GM21786 (cell line): ENCODE data around the gene ROS1.
"Not testable (repeated sequence)": the region's sequence is repeated elsewhere in the genome, so short reads cannot be mapped to it uniquely, and the experiment has no call there.

Experiments used
- ATAC-seq: cut with Tn5 transposase; IDR thresholded peaks from one replicate; pipeline ENCODE4 v1.9.1; 2021; ENCODE audit not compliant: unreplicated experiment

Gene ROS1

DNA sequence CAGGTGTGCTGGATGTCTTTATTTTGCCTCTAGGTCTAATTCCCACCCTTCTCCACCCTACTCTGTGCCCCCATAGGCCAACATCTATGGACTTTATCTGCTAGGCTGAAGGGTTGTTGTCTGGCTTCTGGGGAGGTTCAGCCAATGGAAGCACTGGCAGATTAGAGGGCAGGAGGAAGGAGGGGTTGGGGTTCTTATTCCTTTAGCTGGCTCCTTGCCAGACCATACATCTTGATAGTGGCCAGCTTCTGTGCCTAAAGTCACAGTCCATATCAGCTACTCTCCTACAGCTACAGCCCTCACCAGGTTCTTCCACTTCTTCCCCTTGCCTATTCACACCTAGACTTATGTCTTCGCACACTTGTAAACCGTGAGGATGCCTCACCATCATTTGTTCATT lies 41.1 kb downstream of the ROS1 start:
- ATAC-seq, result no peak

DNA sequence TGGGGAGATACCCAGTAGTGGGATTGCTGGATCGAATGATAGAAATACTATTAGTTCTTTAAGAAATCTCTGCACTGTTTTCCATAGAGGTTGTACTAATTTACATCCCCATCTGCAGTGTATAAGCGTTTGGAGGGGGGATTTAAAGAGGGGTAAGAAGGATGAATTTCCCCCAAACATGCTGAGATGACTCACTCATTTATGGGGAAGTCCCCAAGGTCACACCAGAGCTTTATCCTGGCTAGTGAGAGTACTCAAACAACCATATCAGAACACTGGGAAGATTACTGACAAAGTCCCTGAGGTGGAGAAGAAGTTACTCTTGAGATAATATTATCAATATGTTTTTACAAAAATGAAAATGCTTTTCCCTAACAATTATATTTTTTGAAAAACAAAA lies 44.0 kb downstream of the ROS1 start:
- ATAC-seq, result peak; percentile 44

DNA sequence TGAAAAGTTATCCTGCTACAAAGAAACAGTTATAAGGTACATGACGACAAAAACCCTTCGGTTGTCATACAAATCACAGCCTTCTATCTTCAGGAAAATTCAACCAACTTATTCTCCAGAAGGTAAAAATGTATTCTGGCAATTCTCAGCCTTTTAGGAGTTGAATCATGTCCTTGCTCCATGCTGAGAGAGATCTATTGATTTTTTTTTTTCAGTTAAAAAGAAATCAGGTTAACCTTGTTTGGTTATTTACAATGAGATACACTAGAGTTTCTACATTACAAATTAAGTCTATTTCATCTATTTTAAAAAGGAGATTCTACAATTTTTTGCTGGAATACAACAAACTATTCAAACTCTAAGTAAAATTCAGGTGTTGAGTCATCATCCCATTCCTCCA lies 45.4 kb downstream of the ROS1 start:
- ATAC-seq, result no peak

DNA sequence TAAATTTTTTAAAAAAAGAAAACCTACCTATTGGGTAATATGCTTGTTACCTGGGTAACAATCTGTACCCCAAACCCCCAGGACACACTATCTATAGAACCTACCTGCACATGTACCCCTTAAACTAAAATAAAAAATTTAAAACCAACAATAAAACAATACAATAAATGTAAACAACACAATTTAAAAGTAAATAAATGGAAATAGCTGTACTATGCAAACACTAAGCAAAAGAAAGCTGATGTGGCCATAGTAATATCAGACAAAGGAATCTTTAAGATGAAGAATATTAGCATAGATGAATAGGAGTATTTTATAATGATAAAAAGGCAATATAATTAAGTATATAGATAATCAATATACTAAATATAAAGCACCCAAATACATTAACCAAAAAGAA lies 50.3 kb downstream of the ROS1 start:
- ATAC-seq, result no peak

DNA sequence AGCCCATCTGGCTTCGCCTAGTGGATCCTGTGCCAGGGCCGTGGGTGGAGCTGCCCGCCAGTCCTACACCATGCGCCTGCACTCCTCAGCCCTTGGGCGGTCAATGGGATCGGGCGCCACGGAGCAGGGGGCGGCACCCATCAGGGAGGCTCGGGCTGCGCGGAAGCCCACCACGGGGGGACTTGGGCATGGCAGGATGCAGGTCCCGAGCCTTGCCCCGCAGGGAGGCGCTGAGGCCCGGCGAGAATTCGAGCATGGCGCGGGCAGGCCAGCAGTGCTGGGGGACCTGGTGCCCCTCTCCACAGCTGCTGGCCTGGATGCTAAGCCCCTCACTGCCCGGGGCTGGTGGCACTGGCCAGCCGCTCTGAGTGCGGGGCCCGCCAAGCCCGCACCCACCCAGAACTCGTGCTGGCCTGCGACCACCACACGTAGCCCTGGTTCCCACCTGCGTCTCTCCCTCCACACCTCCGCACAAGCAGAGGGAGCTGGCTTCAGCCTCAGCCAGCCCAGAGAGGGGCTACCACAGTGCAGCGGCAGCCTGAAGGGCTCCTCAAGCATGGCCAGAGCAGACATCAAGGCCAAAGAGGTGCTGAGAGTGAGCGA lies 52.4 kb downstream of the ROS1 start:
- ATAC-seq, result no peak

DNA sequence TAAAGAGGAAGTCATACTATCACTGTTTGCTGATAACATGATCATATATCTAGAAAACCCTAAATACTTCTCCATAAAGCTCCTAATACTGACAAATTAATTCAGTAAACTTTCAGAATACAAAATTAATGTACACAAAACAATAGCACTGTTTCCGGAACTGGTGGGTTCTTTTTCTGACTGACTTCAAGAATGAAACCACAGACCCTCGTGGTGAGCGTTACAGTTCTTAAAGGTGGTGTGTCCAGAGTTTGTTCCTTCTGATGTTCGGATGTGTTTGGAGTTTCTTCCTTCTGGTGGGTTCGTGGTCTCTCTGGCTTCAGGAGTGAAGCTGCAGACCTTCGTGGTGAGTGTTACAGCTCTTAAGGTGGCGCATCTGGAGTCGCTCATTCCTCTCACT lies 53.5 kb downstream of the ROS1 start:
- ATAC-seq, result not testable (repeated sequence)

DNA sequence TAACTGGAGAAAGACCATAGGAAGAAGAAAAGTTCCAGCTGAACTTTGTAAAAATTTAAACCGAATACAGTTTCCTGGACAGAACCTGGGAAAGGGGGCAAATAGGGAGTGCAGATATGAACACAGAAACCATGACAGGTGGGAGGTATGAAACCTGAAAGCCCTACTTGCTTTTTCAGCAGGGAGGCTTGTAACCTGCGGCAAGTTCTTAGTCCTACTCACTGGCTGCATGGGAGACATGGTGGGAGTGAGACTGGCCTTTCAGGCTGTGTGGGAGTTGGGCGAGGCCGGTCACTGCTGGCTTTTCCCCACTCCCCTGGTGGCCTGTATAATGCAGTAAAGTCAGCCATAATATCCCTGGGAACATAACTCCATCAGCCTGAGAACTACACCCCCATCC lies 54.2 kb downstream of the ROS1 start:
- ATAC-seq, result no peak

DNA sequence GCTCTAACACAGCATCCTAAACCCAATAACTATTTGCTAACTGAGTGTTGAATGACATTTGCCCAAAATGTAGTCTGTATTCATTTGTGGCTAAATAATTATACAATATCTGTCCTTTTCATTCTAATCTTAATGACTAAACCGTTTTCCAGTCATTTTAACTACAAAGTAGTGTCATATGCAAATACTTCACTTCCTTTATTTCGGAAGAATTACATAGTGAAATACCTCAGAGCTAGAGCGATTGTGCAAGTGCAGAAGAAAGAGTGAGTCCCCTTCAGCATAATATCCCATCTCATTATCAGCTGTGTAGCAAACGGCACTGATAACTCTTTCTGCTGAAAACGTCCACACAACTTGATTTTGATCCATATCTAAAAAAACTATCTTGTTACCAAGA lies 66.2 kb downstream of the ROS1 start:
- ATAC-seq, result no peak

DNA sequence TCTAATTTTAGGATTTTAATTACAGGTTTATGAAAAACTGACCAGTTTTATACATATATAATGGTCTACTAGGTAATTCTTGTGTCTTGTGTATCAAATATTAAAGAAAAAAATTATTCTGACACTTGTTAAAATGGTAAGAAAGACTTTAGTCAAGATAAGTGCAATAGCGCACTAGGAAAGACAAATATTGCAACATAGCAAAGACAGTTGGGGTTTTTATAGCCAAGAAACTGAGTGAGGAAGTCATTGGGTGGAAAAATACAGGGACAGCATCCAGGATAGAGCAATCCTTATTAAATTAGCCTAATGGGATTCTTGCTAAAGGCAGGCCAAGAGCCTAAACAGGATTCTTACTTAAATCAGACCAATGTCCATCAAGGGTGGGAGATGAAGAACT lies 71.1 kb downstream of the ROS1 start:
- ATAC-seq, result no peak

DNA sequence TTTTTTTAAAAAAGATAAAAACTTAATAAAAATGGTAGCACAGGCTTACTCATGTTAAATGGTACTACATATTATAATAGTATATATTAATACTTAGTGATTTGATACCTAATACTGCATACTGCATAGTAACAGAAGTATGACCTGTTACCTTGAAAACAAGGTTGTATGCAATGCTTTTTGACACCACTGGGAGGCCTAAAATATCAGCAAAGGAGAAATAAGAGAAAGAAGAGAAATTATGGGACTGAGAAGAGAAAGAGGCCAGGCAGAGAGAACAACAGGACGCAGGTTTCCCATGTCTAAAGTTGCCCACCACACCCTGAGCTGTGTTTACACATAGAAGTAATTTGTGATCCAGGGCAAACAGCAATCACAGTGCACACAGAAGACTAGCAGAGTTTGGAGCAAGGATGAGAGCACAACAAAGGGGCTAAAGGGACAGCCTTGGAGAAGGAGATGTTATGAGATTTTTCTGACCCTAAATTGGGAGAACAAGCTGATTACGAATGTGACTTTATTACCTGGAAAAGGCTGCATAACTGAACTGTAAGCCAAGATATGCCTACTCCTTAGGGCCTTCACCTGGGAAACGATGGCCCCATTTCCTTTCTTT lies 73.2 kb downstream of the ROS1 start:
- peak; percentile 71 for ATAC-seq

DNA sequence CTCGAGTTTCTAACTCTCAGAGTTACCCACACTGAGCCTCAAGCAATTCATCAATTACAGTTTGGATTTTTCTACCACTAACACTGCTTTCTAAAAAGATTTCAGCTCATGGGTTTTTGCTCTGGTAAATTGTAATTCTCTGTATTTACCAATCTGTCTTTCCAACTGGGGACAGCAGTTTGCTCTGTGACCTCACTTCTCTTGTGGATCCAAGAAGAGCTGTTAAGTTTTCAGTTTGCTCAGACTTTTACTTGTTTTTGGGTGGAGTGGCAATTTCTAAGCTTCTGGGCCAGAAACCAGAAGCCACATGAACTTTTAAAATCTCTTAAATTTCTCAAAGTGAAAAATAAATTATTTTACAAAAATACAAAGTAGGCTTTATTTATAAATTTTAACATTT lies 74.2 kb downstream of the ROS1 start:
- no peak for ATAC-seq

DNA sequence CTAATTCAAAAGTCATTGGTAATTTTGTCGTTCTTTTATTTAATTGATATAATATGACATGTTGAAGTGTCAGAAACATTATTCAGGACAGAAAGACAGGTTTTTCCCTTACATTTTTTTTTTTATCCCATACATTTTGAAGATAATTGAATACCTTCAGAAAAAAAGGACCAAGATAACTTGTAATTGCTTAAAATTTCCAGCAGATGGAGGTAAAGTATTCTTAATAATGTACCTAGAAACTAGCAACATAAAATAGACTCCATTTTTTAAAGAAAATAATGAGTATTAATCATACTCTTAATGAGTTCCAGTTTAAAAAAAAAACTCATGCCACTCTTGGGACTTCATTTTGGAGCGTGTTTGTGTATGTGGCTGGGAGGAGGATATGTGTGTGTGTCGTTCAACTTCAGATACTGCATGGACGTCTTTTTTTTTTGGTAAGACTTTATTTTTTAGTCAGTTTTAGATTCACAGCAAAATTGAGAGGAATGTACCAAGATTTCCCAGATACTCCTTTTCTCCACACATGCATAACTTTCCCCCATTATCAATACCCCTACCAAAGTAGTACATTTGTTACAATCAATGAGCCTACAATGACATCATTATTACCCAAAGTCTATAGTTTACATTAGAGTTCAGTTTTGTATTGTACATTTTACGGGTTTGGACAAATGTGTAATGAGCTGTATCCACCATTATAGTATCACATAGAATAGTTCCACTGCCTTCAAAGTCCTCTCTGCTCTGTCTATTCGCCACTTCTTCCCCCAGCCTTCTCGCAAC lies 79.4 kb downstream of the ROS1 start:
- ATAC-seq, result no peak

DNA sequence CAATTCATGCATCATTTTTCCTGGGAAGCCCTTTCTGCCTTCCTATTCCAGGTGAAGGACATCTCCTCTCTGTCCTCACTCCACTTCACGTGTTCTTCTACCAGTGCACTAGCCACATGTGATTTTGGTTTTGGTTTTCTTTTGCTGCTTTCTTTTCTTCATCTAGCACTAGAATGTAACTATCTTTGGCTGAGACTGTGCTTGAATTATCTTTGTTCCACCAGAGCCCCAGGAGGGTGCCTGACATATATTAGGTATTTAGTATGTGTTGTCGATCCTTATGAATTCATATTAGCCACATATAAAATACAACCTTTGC lies 80.5 kb downstream of the ROS1 start:
- ATAC-seq, result no peak

DNA sequence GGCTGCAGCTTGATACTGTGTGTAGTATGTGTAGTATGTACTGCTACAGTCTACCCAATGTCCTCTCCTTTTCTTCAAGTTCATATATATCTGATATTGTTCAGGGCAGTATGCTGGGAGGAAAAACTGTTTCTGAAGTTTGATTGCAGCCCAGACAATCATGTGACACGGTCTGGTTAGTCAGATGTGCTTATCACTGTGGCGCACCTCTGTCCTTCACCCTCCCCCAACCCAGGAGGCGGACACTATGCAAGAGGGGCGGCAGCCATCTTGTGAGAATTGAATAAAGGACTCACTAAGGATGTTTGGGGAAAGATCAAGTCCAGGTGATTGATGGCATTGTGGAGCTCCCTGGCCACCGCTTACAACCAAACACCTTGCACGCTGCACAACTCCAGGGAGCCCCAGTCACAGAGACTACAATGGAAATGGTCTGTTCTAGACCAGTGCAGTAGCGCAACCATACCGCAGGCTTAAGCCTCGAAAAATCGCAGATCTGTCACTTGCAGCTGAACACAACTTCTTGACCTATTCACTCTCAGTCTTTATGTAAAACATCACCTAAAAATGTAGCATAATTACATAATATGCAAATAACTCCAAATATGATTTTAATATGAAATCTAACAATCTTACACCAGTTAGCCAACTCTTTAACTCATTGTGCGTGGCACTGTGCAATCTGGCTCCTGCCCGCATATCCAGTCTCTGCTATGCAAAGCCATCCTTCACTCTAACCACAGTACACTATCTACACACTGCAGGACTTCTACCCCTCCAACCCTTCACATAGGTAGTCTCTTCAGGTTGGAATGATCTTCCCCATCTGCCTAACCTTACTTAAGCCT lies 81.1 kb downstream of the ROS1 start:
- no peak for ATAC-seq

DNA sequence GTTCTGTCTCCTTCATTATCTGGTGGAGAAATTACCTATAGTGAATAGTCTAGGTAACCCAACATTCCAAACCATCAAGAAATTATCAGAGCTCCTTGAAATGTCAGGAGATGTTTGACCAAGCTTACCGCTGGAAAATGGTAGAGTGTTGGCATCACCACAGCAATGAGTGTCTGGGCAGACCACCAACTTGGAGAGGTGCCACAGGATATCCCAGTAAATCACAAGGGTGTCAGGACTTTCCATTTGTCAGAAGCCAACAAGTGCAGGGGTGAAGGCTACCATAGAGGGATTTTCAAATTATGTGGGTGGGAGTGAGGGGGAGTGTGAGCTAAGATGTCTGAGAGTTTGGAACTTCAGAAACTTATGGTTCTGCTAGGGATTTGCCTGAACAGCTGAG lies 87.2 kb downstream of the ROS1 start:
- no peak for ATAC-seq

DNA sequence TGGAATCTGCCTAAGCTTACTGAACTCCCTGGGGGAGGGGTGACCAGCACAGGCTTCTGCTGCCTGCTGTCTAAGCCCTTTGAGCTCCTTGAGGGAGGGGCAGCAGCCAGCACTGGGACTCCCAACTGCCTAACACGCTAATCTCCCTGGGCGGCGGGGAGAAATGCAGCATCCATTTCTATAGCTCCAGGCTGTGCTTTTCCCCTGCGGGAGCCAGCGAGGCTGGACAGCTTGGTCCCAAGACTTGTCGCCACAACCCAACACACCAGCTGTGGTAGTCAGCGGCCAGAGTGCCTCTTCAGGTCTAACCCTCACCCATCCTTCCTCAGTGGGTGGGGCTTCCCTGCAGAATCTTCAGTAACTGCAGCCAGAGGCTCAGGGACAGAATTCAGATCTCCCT lies 95.8 kb downstream of the ROS1 start:
- no peak for ATAC-seq

DNA sequence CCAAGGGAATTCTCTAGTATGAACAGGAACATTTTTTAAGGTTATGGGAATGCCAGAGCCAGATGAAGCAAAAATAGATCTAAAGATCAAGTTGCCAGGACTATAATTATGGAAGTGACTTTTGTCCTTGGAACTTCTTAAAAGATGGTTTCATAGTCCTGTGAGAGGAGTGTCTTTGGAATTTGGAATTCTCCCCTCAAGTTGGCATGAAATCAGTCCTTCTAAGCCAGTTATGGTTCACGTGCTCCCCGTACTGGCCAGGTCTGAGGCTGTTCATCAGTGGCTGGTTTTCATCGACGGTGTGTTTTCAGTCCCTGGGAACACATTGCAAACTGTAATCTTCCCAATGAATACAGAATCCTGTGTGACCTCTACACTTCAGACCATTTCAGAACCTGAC lies 97.2 kb downstream of the ROS1 start:
- ATAC-seq, result no peak

DNA sequence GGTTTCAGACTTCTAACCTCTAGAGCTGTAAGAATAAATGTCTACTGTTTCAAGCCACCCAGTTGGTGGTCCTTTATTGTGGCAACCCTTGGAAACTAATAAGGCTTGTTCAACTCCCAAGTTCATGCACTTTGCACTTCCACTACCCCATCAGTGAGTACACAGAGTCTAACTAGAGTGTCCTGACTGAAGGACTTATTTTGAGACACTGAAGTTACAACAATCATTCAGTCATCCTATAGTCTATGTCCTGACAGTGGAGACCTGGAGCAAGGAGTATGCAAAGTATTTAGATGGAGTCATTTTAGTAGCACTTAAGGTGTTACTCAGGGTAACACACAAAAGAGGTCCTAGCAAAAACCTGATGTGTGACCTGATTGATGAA lies 97.7 kb downstream of the ROS1 start:
- no peak for ATAC-seq

DNA sequence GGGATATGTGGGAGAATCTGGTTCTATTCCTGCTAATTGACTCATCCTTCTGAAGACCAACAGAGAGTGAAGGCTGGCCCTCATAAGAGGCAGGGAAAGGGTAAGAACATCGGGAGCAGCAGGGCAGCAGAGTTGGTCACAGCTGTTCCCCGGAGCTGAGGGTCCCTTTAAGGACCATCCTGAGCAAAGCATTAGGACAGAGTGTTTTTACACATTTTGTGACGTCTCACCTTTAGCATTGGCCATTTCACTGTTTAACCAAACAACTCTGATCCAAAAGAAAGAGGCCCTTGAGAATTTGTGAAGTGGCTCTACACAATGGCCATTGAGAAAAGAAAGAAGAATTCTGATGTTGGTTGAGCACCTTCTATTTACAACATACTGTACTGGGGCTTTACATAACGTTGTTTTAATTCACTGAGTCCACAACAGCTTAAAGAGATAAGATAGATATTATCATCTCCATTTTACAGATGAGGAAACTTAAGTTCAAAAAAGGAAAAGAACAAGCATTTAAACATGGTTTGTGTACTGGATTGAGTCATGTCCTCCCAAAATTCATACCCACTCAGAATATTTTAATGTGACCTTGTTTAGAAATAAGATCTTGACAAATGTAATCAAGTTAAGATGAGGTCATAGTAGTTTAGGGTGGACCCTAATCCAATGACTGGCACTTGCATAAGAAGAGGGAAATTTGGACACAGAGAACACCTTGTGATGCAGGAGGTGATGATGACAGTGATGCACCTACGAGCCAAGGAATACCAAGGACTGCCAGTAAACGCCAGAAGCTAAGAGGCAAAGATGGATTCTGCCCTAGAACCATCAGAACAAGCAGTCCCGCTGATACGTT lies 98.4 kb downstream of the ROS1 start:
- ATAC-seq, result no peak

DNA sequence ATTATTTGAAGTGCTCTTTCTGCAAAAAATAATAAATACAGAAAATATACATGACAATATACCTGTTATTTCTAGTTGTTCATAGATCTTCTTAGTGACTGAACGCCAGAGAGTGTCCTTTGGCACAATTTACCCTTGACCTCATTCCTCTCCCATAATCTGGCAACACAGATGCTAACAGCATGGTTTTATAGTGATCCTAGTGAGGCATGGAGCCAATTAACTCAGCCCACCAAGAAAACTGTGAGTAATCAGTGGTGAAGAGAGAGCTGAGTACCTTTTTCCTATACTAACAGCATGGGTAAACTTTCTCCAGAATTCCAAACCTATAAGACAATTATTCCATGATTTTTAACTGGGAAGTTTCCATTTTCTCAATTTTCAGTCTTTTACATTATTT lies 99.3 kb downstream of the ROS1 start:
- ATAC-seq, result no peak

DNA sequence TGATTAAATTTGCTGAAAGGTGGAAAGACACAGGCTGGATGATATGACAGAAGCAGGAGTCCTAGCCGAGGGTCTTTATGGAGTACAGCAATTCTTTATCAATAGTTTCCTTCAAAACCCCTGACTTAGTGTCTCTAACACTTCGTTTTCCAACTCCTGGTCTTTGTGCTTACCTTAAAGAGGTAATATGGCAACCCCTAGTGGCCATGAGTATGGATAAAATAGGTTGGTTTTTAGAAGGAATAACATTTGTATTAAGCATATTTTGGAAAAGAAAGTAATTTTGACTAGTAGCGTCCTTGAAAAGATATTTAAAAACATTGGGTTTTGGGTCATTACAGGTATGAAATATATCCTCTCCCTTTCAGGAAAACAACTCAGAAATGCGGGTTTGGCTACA lies 108.5 kb downstream of the ROS1 start:
- no peak for ATAC-seq
